NCI-H2227 (cell line): ENCODE data around the gene POLR3K.
"Not testable (repeated sequence)": the region's sequence is repeated elsewhere in the genome, so short reads cannot be mapped to it uniquely, and the experiment has no call there.

ENCODE experiments used
- DNase-seq: peaks from one replicate; lab custom pipeline; 2025; ENCODE audit not compliant: unreplicated experiment; lab: John Stamatoyannopoulos, UW

POLR3K gene

GRCh38 chr16:20886-21285, 32.5 kb downstream of the POLR3K start:
- DNase-seq, result not testable (repeated sequence)

- not testable (repeated sequence) for DNase-seq
These were observed 36.2 kb downstream of the POLR3K start for GRCh38 chr16:17062-17765.

GRCh38 chr16:10772-11171, 42.6 kb downstream of the POLR3K start:
- peak; percentile 76 for DNase-seq

- DNase-seq, result no peak
These were observed 43.3 kb downstream of the POLR3K start for GRCh38 chr16:9903-10665.
